ENCODE measurements around the gene MAPK1IP1L. TPM values are rescaled to one million over a fixed set of nuclear protein-coding genes. Genes with fewer than 3 reads are reported as not detected.

Gene MAPK1IP1L
- total and polyA plus RNA-seq, 2 of the 8 experiments (the other 6 are each of a cell fraction or from before 2014, with no cell fraction given), result 111 to 228 TPM

GRCh38 chr14:55054098-55054497 lies 2.7 kb downstream of the MAPK1IP1L start:
- Histone ChIP-seq H2BK5ac (ENCODE audit: low read depth, low read length) (no peak overlapping the region), H4K20me1 (replicated peaks in 1 of 2; ENCODE audit: control insufficient read depth in 1 of 2, insufficient read depth in 2 of 2, low read length in 2 of 2) (peaks cover 2 to 4% of the 10 kb centered on the region in 2 experiments), H3K4ac (replicated peaks; ENCODE audit: insufficient read length, low read depth, low read length) (no peak overlapping the region), H3K23me2 (ENCODE audit: low read depth, low read length) (peaks cover 4% of the 10 kb centered on the region; the same call in 1 of the 2 replicates), H2AK5ac (ENCODE audit: low read depth, low read length) (no peak overlapping the region), H3K23ac (ENCODE audit: insufficient read length) (no peak overlapping the region), H3K4me1 (replicated peaks in 1 of 4; ENCODE audit: control insufficient read depth in 3 of 4, insufficient read depth in 4 of 4, low read length in 3 of 4) (peaks cover 0 to 2% (median 0%) of the 10 kb centered on the region in 4 experiments; a peak in 5 of 7 replicates), H3K14ac (ENCODE audit: insufficient read length) (no peak overlapping the region), H4K5ac (ENCODE audit: insufficient read length, low read depth, low read length) (no peak overlapping the region), H3K79me2 (ENCODE audit: control insufficient read depth in 1 of 2, insufficient read depth in 2 of 2, low read length in 2 of 2) (peaks cover 20 to 68% of the 10 kb centered on the region in 2 experiments), H3K9me3 (ENCODE audit: insufficient read depth in 2 of 2, low read depth in 1 of 2, low read length in 1 of 2) (no peaks in the 10 kb centered on the region), H2BK12ac (ENCODE audit: low read depth, low read length) (no peak overlapping the region), H3K27ac (ENCODE audit: low read depth, low read length) (no peak overlapping the region), H3K27me3 (replicated peaks in 1 of 4; ENCODE audit: control insufficient read depth in 3 of 4, extremely low read depth in 1 of 4, insufficient read depth in 3 of 4, low read length in 3 of 4) (no peaks in the 10 kb centered on the region), H2AFZ (ENCODE audit: low read length) (no peak overlapping the region), H4K91ac (replicated peaks; ENCODE audit: insufficient read length, low read length) (no peak overlapping the region), H2BK120ac (replicated peaks; ENCODE audit: low read depth, low read length) (no peak overlapping the region), H3K18ac (ENCODE audit: extremely low read depth, low read length) (no peak overlapping the region), H3K36me3 (ENCODE audit: control insufficient read depth in 2 of 4, insufficient read depth in 4 of 4, low read length in 3 of 4) (peaks cover 0 to 21% (median 0%) of the 10 kb centered on the region in 4 experiments; a peak in 1 of 8 replicates), H2BK20ac (ENCODE audit: low read length) (no peak overlapping the region), H3K56ac (replicated peaks; ENCODE audit: insufficient read length, low read depth, low read length) (no peak overlapping the region), H3K9ac (replicated peaks in 1 of 4; ENCODE audit: extremely low read depth in 1 of 4, low read depth in 3 of 4, low read length in 3 of 4) (no peak overlapping the region), H3K4me2 (ENCODE audit: insufficient read depth in 1 of 2, low read depth in 2 of 2, low read length in 2 of 2) (peak overlapping the region in 1 of 2 experiments; percentile 91; a peak in 1 of 4 replicates), H2BK15ac (ENCODE audit: low read length) (no peak overlapping the region), H4K8ac (ENCODE audit: extremely low read depth, insufficient read depth, low read length) (no peak overlapping the region), H3K79me1 (ENCODE audit: low read depth, low read length) (peaks cover 2% of the 10 kb centered on the region; the same call in 1 of the 2 replicates), H3K4me3 (ENCODE audit: extremely low read depth in 1 of 4, insufficient read depth in 2 of 4, low read depth in 3 of 4, low read length in 4 of 4) (no peak overlapping the region)
- TF ChIP-seq POLR2A (IDR thresholded peaks at IDR 0.05; ENCODE audit: control extremely low read depth in 1 of 2, low read depth in 2 of 2, low read length in 2 of 2) (0 out of 3 replicates have a peak, but pooled peaks of 1 of the 2 experiments have one; percentile 20), KDM5A (IDR thresholded peaks at IDR 0.05; ENCODE audit: low read length) (no peak)
- FAIRE-seq (no peak), DNase-seq (ENCODE audit: low read depth in 1 of 2, low spot score in 2 of 2) (no peak)
- WGBS, 2 experiments (ENCODE audit: extremely low coverage in 1 of 2, insufficient coverage in 1 of 2, insufficient read length in 1 of 2, insufficient replicate concordance in 2 of 2, low coverage in 1 of 2, low lambda C conversion rate in 2 of 2, missing lambda C conversion rate in 1 of 2), result 92 to 100% methylated on average over 1 to 13 of the region's 13 CpGs
- POLR2A ChIA-PET (ENCODE audit: partially characterized antibody), result interaction anchor here (0.6 to 6.7 kb wide), 4 partner anchors 9 to 24 kb away, joined by 3 to 101 read pairs (median 24); partner anchors contain the start of genes SOCS4 and WDHD1
- CTCF ChIA-PET (ENCODE audit: partially characterized antibody), result interaction anchor here (1.3 kb wide), 1 partner anchor 9 kb away, joined by 6 read pairs; no protein-coding TSS in a partner anchor

Measured in H1 (cell line).